Sigmoid colon (tissue), 4 donors: ENCODE measurements around the gene SPTBN1.

ENCODE experiments used
- EP300 ChIP-seq, 4 donors: sonication (generic); formaldehyde crosslinking; IDR thresholded peaks; one replicate each; pipeline ENCODE4 v1.6.1; 2017; ENCODE audit warnings: antibody characterized with exemption in 4 of 4
- POLR2A ChIP-seq, 2 donors: fragments of 450-650 bp; IDR thresholded peaks; one replicate each; pipeline ENCODE4 v1.6.1; 2016; ENCODE audit warnings: antibody characterized with exemption in 2 of 2, mild to moderate bottlenecking in 2 of 2, moderate library complexity in 2 of 2
- POLR2AphosphoS5 ChIP-seq, 4 donors: sonication (generic); formaldehyde crosslinking; IDR thresholded peaks; one replicate each; pipeline ENCODE4 v1.6.1; 2017; ENCODE audit warnings: antibody characterized with exemption in 4 of 4
- TF ChIP-seq, protein P1 (sequence below), 4 experiments: fragments of 450-650 bp in 3 of 4; fragments of 200-600 bp in 1 of 4; IDR thresholded peaks; one replicate each; pipeline ENCODE4 v1.5.1; 2016 to 2019; ENCODE audit warnings: antibody characterized with exemption in 4 of 4, mild to moderate bottlenecking in 3 of 4, moderate library complexity in 2 of 4

DNA sequence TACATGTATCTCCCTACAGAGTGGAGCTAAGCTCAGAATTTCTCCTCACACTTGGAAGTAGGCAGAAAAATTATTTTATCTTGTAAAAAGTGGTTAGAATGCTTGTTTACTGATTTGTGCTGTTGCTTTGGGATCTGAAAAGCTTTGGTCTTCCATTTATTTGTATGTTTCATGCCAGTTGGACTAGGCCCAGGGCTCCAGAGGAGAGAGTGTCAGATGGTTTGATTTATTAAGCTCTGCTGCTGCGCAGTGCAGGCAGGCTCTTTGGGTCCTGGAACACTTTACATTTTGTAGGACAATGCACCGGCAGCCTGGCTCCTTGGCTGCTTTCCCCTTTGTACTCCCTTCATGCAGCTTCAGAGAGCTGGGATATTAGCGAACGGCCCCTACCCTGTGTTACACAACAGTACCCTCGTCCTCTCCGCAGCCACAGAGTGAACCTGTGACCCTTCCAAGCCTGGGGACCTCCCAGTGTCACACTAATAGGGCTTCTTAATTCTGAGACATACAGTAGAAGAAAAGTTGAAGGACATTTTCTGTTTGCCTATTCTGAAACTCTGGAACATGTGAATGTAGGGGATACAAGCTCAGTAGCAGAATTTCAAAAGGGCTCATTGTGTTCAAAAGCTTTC lies 210.6 kb downstream of the SPTBN1 start:
- TF ChIP-seq, protein P1, sequence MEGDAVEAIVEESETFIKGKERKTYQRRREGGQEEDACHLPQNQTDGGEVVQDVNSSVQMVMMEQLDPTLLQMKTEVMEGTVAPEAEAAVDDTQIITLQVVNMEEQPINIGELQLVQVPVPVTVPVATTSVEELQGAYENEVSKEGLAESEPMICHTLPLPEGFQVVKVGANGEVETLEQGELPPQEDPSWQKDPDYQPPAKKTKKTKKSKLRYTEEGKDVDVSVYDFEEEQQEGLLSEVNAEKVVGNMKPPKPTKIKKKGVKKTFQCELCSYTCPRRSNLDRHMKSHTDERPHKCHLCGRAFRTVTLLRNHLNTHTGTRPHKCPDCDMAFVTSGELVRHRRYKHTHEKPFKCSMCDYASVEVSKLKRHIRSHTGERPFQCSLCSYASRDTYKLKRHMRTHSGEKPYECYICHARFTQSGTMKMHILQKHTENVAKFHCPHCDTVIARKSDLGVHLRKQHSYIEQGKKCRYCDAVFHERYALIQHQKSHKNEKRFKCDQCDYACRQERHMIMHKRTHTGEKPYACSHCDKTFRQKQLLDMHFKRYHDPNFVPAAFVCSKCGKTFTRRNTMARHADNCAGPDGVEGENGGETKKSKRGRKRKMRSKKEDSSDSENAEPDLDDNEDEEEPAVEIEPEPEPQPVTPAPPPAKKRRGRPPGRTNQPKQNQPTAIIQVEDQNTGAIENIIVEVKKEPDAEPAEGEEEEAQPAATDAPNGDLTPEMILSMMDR (IDR thresholded peaks at IDR 0.05) = no peak
- TF ChIP-seq POLR2A (IDR thresholded peaks at IDR 0.05) = no peak
- peak; percentile 38 to 66 (median 46) for TF ChIP-seq POLR2AphosphoS5 (IDR thresholded peaks at IDR 0.05)
- TF ChIP-seq EP300 (IDR thresholded peaks at IDR 0.05) = no peak
